Measurements from ENCODE around the gene RECQL5. TPM values are rescaled to one million over a fixed set of nuclear protein-coding genes. Genes with fewer than 3 reads are reported as not detected.
A peak's percentile ranks its signal among the peaks of the same experiment; 100 is the strongest.

RECQL5 gene
- total RNA-seq, 1 donor from 2014 or later: 18.7 TPM

DNA sequence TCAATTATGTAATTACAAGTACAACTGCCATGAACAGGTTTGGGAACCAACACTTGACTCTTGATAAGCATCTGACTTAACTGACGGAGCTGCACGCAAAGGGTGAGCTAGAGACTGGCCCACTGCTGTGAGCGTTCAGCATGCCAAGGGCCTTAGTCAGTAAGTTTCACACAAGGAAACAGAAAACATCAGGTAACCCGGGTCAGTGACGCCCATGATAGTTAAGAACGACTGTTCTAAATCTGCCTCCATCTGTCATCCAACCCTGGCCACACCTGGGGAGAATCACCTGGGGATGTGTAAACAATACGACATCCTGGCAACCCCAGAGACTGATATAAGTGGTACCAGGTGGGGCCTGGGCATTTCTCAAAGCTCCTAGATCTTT, 21.5 kb downstream of the RECQL5 start:
- TF ChIP-seq, protein P1, sequence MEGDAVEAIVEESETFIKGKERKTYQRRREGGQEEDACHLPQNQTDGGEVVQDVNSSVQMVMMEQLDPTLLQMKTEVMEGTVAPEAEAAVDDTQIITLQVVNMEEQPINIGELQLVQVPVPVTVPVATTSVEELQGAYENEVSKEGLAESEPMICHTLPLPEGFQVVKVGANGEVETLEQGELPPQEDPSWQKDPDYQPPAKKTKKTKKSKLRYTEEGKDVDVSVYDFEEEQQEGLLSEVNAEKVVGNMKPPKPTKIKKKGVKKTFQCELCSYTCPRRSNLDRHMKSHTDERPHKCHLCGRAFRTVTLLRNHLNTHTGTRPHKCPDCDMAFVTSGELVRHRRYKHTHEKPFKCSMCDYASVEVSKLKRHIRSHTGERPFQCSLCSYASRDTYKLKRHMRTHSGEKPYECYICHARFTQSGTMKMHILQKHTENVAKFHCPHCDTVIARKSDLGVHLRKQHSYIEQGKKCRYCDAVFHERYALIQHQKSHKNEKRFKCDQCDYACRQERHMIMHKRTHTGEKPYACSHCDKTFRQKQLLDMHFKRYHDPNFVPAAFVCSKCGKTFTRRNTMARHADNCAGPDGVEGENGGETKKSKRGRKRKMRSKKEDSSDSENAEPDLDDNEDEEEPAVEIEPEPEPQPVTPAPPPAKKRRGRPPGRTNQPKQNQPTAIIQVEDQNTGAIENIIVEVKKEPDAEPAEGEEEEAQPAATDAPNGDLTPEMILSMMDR (IDR thresholded peaks at IDR 0.05; ENCODE audit: insufficient read depth, low read length, poor library complexity, severe bottlenecking): no peak
- Histone ChIP-seq H3K4me3 (ENCODE audit: low read depth, low read length) (no peak overlapping the region), H3K27me3 (ENCODE audit: control insufficient read depth, insufficient read depth, low read length) (no peaks in the 10 kb centered on the region), H3K36me3 (ENCODE audit: control insufficient read depth, insufficient read depth, low read length) (peaks cover 2% of the 10 kb centered on the region)
- peak; percentile 94 for DNase-seq (ENCODE audit: low read depth)

DNA sequence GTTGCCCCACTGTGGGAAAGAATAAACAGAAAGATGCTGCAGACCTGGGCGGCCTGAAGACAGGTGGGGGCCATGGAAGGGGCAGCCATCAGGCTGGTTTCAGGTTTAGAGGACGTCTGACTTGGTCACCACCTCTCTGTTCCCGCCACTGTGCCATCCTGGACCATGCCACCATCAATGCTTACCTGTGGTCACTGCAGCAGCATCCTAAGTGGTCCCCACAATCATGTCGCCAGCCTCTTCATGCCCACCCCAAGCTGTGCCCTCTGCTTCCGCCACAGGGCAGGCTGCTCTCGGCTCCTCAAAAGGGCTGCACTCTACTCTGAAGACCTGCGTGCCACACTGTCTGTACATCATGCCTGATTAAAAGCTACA, 23.3 kb downstream of the RECQL5 start:
- no peak for DNase-seq (ENCODE audit: low read depth)
- TF ChIP-seq, protein P1 (IDR thresholded peaks at IDR 0.05; ENCODE audit: insufficient read depth, low read length, poor library complexity, severe bottlenecking): no peak
- Histone ChIP-seq H3K36me3 (ENCODE audit: control insufficient read depth, insufficient read depth, low read length) (peaks cover 1% of the 10 kb centered on the region), H3K27me3 (ENCODE audit: control insufficient read depth, insufficient read depth, low read length) (no peaks in the 10 kb centered on the region), H3K4me3 (ENCODE audit: low read depth, low read length) (no peak overlapping the region)

DNA sequence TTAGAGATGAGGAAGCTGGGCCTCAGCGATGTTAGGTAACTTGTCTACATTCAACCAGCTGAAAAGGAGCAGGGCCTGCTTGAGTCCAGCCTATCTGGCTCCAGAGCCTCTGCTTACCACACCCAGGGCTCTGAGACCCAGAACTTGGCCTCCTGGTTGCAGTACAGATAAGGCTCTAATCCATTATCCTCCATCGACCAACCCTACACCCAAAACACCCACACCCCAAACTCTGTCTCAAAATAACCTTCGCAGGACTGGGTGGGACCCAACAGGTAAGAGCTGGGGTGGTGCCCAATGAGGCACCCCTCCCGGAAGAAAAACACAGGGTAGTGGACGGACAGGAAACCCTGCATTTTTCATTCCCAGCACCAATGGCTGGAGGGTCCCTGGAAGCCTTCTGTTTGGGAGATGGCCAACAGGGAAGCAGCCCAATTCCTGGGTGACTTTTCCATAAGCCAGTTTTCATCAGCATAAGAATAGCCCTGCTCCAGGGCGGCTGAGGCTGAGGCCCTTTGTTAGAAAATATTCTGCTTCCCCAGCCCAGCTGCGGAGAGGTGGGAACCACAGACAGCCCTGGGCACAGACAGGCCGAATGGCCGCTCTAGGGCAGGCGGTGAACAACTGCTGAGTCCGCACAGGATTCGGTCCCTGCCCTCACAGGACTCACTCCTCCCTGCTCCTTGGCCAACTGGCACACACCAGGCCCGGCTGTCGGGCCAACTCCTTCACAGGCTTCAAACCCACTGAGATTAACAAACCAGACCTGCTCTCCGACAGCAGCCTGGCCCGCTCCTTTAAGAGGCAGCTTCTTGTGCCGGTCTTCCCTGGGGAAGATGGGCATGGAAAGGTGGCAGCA, 23.9 kb downstream of the RECQL5 start:
- no peak for DNase-seq (ENCODE audit: low read depth)
- no peak overlapping the region for H3K4me3 ChIP-seq (ENCODE audit: low read depth, low read length)
- H3K27me3 ChIP-seq (ENCODE audit: control insufficient read depth, insufficient read depth, low read length): no peaks in the 10 kb centered on the region
- TF ChIP-seq, protein P1 (IDR thresholded peaks at IDR 0.05; ENCODE audit: insufficient read depth, low read length, poor library complexity, severe bottlenecking): no peak
- peaks cover 1% of the 10 kb centered on the region for H3K36me3 ChIP-seq (ENCODE audit: control insufficient read depth, insufficient read depth, low read length)

DNA sequence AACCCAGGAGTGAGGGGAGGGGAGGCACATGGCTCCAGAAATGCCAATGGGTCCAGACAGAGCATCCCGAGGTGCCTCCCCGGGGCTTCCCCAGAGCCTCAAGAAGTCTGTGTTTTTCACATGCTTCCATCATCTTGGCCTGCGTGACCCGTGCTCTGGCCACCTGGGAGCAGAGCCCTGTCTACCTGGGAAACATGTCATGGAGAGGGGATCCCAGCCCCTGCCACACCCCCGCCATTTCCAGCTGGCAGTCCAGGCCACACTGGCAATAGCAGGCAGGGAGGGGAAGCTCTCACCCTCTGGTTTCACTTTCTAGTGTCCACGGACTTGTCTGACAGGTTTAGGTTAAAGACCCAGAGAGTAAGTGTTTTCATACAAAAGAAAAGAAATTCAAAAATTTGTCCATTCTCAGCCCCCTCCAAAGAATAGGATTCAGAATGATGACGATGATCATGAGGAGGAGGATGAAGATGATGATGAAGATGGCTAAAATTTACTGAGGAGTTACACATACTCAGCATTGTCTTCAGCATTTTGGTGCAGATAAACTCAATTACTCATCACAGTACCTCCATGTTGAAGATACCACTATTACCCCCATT, 24.7 kb downstream of the RECQL5 start:
- no peaks in the 10 kb centered on the region for H3K27me3 ChIP-seq (ENCODE audit: control insufficient read depth, insufficient read depth, low read length)
- DNase-seq (ENCODE audit: low read depth): no peak
- TF ChIP-seq, protein P1 (IDR thresholded peaks at IDR 0.05; ENCODE audit: insufficient read depth, low read length, poor library complexity, severe bottlenecking): no peak
- H3K4me3 ChIP-seq (ENCODE audit: low read depth, low read length): no peak overlapping the region
- H3K36me3 ChIP-seq (ENCODE audit: control insufficient read depth, insufficient read depth, low read length): peaks cover 1% of the 10 kb centered on the region

DNA sequence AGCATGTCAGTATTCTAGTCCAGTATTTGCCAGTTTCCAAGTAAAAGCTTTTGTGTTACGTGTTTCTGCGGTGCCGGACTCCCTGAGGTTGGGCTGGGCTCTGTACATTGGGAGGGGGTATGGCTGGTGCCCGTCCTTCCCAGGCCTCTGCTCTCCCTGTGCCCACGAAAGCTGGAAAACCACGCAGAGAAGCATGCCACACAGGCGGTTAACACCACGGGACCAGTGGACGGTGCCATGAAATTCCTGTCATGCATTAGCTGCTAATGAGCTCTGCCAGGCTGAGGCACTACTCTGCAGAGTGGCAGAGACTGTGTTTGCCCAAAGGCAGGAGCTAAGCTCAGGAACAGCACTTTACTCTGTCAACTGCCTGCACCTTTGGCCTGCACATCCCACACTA, 25.6 kb downstream of the RECQL5 start:
- Histone ChIP-seq H3K4me3 (ENCODE audit: low read depth, low read length) (no peak overlapping the region), H3K27me3 (ENCODE audit: control insufficient read depth, insufficient read depth, low read length) (no peaks in the 10 kb centered on the region), H3K36me3 (ENCODE audit: control insufficient read depth, insufficient read depth, low read length) (no peaks in the 10 kb centered on the region)
- no peak for DNase-seq (ENCODE audit: low read depth)
- TF ChIP-seq, protein P1 (IDR thresholded peaks at IDR 0.05; ENCODE audit: insufficient read depth, low read length, poor library complexity, severe bottlenecking): no peak
